Aorta (tissue), 5 donors: ENCODE measurements around the gene TRAPPC3. TPM values are rescaled to one million over a fixed set of nuclear protein-coding genes. Genes with fewer than 3 reads are reported as not detected.
"Not testable (repeated sequence)": the region's sequence is repeated elsewhere in the genome, so short reads cannot be mapped to it uniquely, and the experiment has no call there.

Experiments used
- ATAC-seq: fragments of 200-7000 bp; cut with Tn5 transposase; one replicate; pipeline ENCODE4 v1.9.1; 2022; ENCODE audit warnings: moderate library complexity; ENCODE audit not compliant: low FRiP score
- DNase-seq, 2 donors: peaks; one replicate each; pipeline ENCODE4 v3.0.0-alpha.2; 2020
- H3K27ac ChIP-seq, 2 donors: one replicate each; pipeline ENCODE4 v1.5.1; 2013; ENCODE audit warnings: low read length in 2 of 2, mild to moderate bottlenecking in 2 of 2, moderate library complexity in 2 of 2, control low read depth in 1 of 2, inconsistent platforms in 1 of 2, low read depth in 1 of 2
- H3K27me3 ChIP-seq, 2 donors: one replicate each; pipeline ENCODE4 v1.6.1; 2013; ENCODE audit warnings: control low read depth in 1 of 2, low read length in 1 of 2, mild to moderate bottlenecking in 1 of 2, moderate library complexity in 1 of 2; ENCODE audit not compliant: insufficient read depth in 2 of 2, control insufficient read depth in 1 of 2
- H3K36me3 ChIP-seq, 2 donors: one replicate each; pipeline ENCODE4 v1.6.1; 2013; ENCODE audit warnings: control low read depth in 1 of 2, low read length in 1 of 2, mild to moderate bottlenecking in 1 of 2; ENCODE audit not compliant: insufficient read depth in 2 of 2, control insufficient read depth in 1 of 2
- H3K4me1 ChIP-seq, 2 donors: one replicate each; pipeline ENCODE4 v1.6.1; 2013; ENCODE audit warnings: low read length in 2 of 2, control low read depth in 1 of 2, mild to moderate bottlenecking in 1 of 2, moderate library complexity in 1 of 2; ENCODE audit not compliant: insufficient read depth in 2 of 2, control insufficient read depth in 1 of 2
- H3K4me3 ChIP-seq, 2 donors: one replicate each; pipeline ENCODE4 v1.5.1; 2013; ENCODE audit warnings: low read length in 2 of 2, control low read depth in 1 of 2, mild to moderate bottlenecking in 1 of 2
- H3K9me3 ChIP-seq: one replicate; pipeline ENCODE4 v1.6.1; 2013; ENCODE audit warnings: mild to moderate bottlenecking, low read length; ENCODE audit not compliant: control insufficient read depth
- WGBS, 2 donors: extraction: QIAGEN DNeasy Blood & Tissue Kit; methylation state at CpG; one replicate each; pipeline ENCODE4 v1.1.7; 2013; 5-methylcytosine and 5-hydroxymethylcytosine counted together
- intact Hi-C, 2 donors: fragments of 100-400 bp; cut with DNase I; formaldehyde crosslinking; loops; one replicate each; pipeline versions ENCODE4 v1.14.2 to v1.15.0; 2022
- polyA plus RNA-seq, 2 donors: library from polyadenylated mRNA; stranded (reverse); fragments of 200-250 nt; gene quantifications; one replicate each; pipeline ENCODE4 v1.2.3, GENCODE V29; 2013
- total RNA-seq, 2 donors: library from RNA; stranded (reverse); fragmentation: NEBNext Ultra II Directional; extraction: Animal tissue kit (Norgen Biotek cat#: 25700); gene quantifications; one replicate each; pipeline ENCODE4 v1.2.1, GENCODE V29; 2021
- donor health status: healthy with polysubstance abuse.
- donor health status: Bipolar disorder and iron deficiency.
- donor health status: DM: no; HTN: no; CAD: no.
- donor health status: DM: no; HTN: no; CAD: no.
- donor health status: DM: yes; HTN: yes; CAD: no.

TRAPPC3 gene
- total and polyA plus RNA-seq, 4 donors, result 55.6 to 90.7 (median 71.4) TPM

GRCh38 chr1:36161641-36162531 lies 12.6 kb upstream of the TRAPPC3 start:
- H3K4me3 ChIP-seq, result no peak overlapping the region
- H3K36me3 ChIP-seq, result no peaks in the 10 kb centered on the region
- H3K9me3 ChIP-seq, result no peaks in the 10 kb centered on the region
- 16 to 22% methylated on average over 14 of the region's 14 CpGs for whole genome bisulfite sequencing, 2 donors
- peak overlapping the region in 1 of 2 donors; percentile 84 for H3K27ac ChIP-seq
- intact Hi-C loops, result no loop called here
- peaks cover 0 to 5% of the 10 kb centered on the region in 2 donors for H3K4me1 ChIP-seq
- ATAC-seq (peak; percentile 9), DNase-seq (peak in 1 of 2 donors; percentile 71)
- H3K27me3 ChIP-seq, result no peaks in the 10 kb centered on the region

- Histone ChIP-seq H3K4me3 (no peak overlapping the region), H3K27ac (peak overlapping the region; percentile 36 to 84), H3K27me3 (no peaks in the 10 kb centered on the region), H3K36me3 (no peaks in the 10 kb centered on the region), H3K9me3 (no peaks in the 10 kb centered on the region), H3K4me1 (peaks cover 0 to 5% of the 10 kb centered on the region in 2 donors)
- intact Hi-C loops, result no loop called here
- ATAC-seq, result peak; percentile 63
- WGBS, 2 donors, result 2% methylated on average over 12 of the region's 12 CpGs
- DNase-seq, result peak; percentile 86 to 88
Observed at GRCh38 chr1:36160949-36161485, 11.7 kb upstream of the TRAPPC3 start.

GRCh38 chr1:36160388-36160948 lies 11.2 kb upstream of the TRAPPC3 start:
- ATAC-seq (no peak), DNase-seq (peak in 1 of 2 donors; percentile 75)
- Histone ChIP-seq H3K4me3 (no peak overlapping the region), H3K27ac (peak overlapping the region; percentile 17 to 84), H3K9me3 (no peaks in the 10 kb centered on the region), H3K4me1 (peaks cover 0 to 5% of the 10 kb centered on the region in 2 donors), H3K36me3 (no peaks in the 10 kb centered on the region), H3K27me3 (no peaks in the 10 kb centered on the region)
- WGBS, 2 donors, result 39 to 44% methylated on average over 4 of the region's 4 CpGs
- intact Hi-C loops, result no loop called here

- Histone ChIP-seq H3K36me3 (no peaks in the 10 kb centered on the region), H3K9me3 (no peaks in the 10 kb centered on the region), H3K27me3 (no peaks in the 10 kb centered on the region), H3K4me3 (no peak overlapping the region), H3K27ac (peak overlapping the region; percentile 17 to 84), H3K4me1 (peaks cover 0 to 5% of the 10 kb centered on the region in 2 donors)
- peak in 1 of 2 donors; percentile 36 for DNase-seq
- WGBS, 2 donors, result 76 to 78% methylated on average over 10 of the region's 10 CpGs
- no peak for ATAC-seq
- intact Hi-C loops, result loop anchor here in 1 of 2 donors (10.0 kb wide), 1 partner anchor 225 kb away; the partner anchor contains the start of gene STK40
Observed at GRCh38 chr1:36159614-36160387, 10.5 kb upstream of the TRAPPC3 start.

GRCh38 chr1:36158827-36159252 lies 9.6 kb upstream of the TRAPPC3 start:
- not testable (repeated sequence) for H3K36me3 ChIP-seq, H3K27me3 ChIP-seq, H3K4me3 ChIP-seq, H3K9me3 ChIP-seq, DNase-seq, H3K4me1 ChIP-seq, H3K27ac ChIP-seq, ATAC-seq
- WGBS, 2 donors, result 83 to 84% methylated on average over 10 of the region's 10 CpGs
- intact Hi-C loops, result loop anchor here in 1 of 2 donors (10.0 kb wide), 1 partner anchor 226 kb away; the partner anchor contains the start of gene STK40

GRCh38 chr1:36157973-36158826 lies 8.9 kb upstream of the TRAPPC3 start:
- 28 to 35% methylated on average over 9 of the region's 9 CpGs for WGBS, 2 donors
- Histone ChIP-seq H3K9me3 (no peaks in the 10 kb centered on the region), H3K27me3 (no peaks in the 10 kb centered on the region), H3K36me3 (no peaks in the 10 kb centered on the region), H3K27ac (peak overlapping the region; percentile 6 to 38), H3K4me1 (peaks cover 0 to 5% of the 10 kb centered on the region in 2 donors), H3K4me3 (peak overlapping the region; percentile 99)
- peak in 1 of 2 donors; percentile 62 for DNase-seq
- intact Hi-C loops, result loop anchor here in 1 of 2 donors (10.0 kb wide), 1 partner anchor 227 kb away; the partner anchor contains the start of gene STK40
- no peak for ATAC-seq

GRCh38 chr1:36157115-36157903 lies 8.0 kb upstream of the TRAPPC3 start:
- no peak for DNase-seq
- no peaks in the 10 kb centered on the region for H3K9me3 ChIP-seq
- H3K27me3 ChIP-seq, result no peaks in the 10 kb centered on the region
- WGBS, 2 donors, result 2% methylated on average over 6 to 9 of the region's 9 CpGs
- H3K27ac ChIP-seq, result peak overlapping the region; percentile 6 to 38
- H3K36me3 ChIP-seq, result no peaks in the 10 kb centered on the region
- intact Hi-C loops, result loop anchor here in 1 of 2 donors (10.0 kb wide), 1 partner anchor 227 kb away; the partner anchor contains the start of gene STK40
- H3K4me3 ChIP-seq, result peak overlapping the region; percentile 99
- H3K4me1 ChIP-seq, result peaks cover 0 to 5% of the 10 kb centered on the region in 2 donors
- peak; percentile 2 for ATAC-seq
